ENCODE measurements around the gene CYTH2.

Gene CYTH2

DNA sequence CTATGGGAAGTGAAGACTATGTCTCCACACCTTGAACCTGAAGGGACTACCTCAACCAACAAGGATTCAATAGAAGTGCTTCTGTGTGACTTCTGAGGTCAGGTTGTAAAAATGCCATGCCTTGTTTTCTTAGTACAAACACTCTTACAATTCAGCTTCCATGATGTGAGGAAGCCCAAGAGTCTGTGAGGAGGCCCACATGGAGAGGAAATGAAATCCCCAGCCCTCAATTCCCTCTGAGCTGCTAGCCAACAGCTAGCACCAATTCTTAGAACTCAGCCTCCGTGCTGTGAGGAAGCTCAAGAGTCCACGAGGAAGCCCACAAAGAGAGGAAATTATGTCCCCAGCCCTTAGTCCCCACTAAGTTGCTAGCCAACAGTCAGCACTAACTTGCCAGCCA, 55.1 kb downstream of the CYTH2 start:
- no peak overlapping the region for H3K4me3 ChIP-seq (ENCODE audit: control insufficient read depth, low read depth, low read length)
- DNase-seq (ENCODE audit: low read depth), result no peak
- TF ChIP-seq, protein P1, sequence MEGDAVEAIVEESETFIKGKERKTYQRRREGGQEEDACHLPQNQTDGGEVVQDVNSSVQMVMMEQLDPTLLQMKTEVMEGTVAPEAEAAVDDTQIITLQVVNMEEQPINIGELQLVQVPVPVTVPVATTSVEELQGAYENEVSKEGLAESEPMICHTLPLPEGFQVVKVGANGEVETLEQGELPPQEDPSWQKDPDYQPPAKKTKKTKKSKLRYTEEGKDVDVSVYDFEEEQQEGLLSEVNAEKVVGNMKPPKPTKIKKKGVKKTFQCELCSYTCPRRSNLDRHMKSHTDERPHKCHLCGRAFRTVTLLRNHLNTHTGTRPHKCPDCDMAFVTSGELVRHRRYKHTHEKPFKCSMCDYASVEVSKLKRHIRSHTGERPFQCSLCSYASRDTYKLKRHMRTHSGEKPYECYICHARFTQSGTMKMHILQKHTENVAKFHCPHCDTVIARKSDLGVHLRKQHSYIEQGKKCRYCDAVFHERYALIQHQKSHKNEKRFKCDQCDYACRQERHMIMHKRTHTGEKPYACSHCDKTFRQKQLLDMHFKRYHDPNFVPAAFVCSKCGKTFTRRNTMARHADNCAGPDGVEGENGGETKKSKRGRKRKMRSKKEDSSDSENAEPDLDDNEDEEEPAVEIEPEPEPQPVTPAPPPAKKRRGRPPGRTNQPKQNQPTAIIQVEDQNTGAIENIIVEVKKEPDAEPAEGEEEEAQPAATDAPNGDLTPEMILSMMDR (conservative IDR thresholded peaks at IDR 0.05; ENCODE audit: control insufficient read depth, insufficient read depth, low read depth, low read length), result no peak

DNA sequence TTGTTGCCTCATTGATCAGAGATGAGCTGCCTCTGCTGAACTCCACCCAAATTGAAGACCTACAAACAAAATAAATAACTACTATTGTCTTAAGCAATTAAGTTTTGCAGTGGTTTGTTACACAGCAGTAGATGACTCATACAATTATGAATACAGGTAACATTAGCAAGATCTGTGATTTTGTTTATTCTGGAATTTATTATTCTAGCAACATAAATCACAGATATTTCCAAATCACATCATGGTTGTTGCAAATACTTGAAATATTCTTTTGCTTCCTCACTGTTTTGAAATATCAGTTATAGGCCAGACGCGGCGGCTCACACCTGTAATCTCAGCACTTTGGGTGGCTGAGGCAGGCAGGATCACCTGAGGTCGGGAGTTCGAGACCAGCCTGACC, 55.6 kb downstream of the CYTH2 start:
- DNase-seq (ENCODE audit: low read depth), result no peak
- TF ChIP-seq, protein P1 (conservative IDR thresholded peaks at IDR 0.05; ENCODE audit: control insufficient read depth, insufficient read depth, low read depth, low read length), result no peak
- H3K4me3 ChIP-seq (ENCODE audit: control insufficient read depth, low read depth, low read length), result no peak overlapping the region

DNA sequence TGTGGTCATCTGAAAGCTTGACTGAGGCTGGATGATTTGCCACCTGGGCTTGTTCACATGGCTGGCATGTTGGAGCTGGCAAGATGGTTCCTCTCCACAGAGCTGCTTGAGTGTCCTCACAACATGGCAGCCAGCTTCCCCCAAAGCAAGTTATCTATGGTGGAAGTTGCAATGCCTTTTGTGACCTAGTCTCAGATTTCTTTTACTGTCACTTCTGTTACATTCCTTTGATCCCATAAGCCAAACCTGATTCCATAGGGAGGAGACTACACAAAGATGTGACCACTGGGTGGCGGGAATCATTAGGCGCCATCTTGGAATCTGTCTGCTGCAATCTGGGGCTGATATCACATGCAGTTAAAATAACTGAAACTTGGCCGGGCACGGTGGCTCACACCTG, 60.0 kb downstream of the CYTH2 start:
- no peak for DNase-seq (ENCODE audit: low read depth)
- H3K4me3 ChIP-seq (ENCODE audit: control insufficient read depth, low read depth, low read length), result no peak overlapping the region
- TF ChIP-seq, protein P1 (conservative IDR thresholded peaks at IDR 0.05; ENCODE audit: control insufficient read depth, insufficient read depth, low read depth, low read length), result no peak

DNA sequence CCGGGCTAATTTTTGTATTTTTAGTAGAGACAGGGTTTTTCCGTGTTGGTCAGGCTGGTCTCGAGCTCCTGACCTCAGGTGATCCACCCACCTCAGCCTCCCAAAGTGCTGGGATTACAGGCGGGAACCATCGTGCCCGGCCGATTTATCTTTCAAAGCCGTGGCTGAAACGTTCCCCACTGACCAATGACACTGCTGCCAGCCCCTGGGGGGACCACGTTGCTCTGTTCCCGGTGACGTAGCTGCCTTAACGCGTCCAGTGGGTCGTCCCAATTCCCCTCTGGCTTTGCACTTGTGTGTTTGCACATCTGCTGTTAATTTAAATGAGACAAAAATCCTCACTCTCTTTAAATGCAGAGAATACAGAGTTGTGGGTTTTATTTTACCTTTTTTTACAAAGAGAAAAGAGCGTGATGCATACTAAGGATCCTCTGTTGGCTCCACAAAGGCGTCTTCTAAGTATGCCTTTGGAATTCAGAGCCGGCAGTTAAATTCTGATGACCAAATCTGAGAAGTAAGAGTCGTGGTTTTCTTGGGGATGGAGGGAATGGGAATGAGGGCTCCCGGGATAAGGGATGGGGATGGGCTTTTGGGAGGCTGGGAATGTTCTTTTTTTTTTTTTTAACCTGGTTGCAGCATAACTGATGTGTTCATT, 61.0 kb downstream of the CYTH2 start:
- no peak for DNase-seq (ENCODE audit: low read depth)
- no peak overlapping the region for H3K4me3 ChIP-seq (ENCODE audit: control insufficient read depth, low read depth, low read length)
- TF ChIP-seq, protein P1 (conservative IDR thresholded peaks at IDR 0.05; ENCODE audit: control insufficient read depth, insufficient read depth, low read depth, low read length), result no peak

DNA sequence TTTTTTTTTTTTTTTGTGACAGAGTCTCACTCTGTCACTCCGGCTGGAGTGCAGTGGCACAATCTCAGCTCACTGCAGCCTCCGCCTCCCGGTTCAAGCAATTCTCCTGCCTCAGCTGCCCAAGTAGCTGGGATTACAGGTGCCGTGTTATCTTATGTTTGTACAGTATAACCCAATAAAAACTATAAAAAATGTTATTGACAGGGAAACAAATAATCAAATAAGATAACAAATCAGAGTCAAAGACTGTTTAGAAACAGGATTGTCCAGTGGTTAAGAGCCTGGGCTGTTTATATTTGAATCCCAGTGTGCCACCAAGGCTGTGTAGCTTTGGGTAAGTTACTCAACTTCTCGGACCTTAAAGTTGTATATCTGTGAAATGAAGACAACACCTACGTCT, 61.6 kb downstream of the CYTH2 start:
- no peak overlapping the region for H3K4me3 ChIP-seq (ENCODE audit: control insufficient read depth, low read depth, low read length)
- TF ChIP-seq, protein P1 (conservative IDR thresholded peaks at IDR 0.05; ENCODE audit: control insufficient read depth, insufficient read depth, low read depth, low read length), result no peak
- DNase-seq (ENCODE audit: low read depth), result no peak
